Endothelial cell (in vitro differentiated cells): ENCODE measurements around the gene AMY2B. TPM values are rescaled to one million over a fixed set of nuclear protein-coding genes. Genes with fewer than 3 reads are reported as not detected.
"Not testable (repeated sequence)": the region's sequence is repeated elsewhere in the genome, so short reads cannot be mapped to it uniquely, and the experiment has no call there.

Source experiments
- DNase-seq: peaks from one replicate; pipeline ENCODE4 v3.0.0; 2021; ENCODE audit warnings: low spot score
- H3K27ac Mint-ChIP-seq: one replicate; pipeline ENCODE4 v1.8.0; 2021; ENCODE audit warnings: mixed read lengths, inconsistent platforms; ENCODE audit not compliant: unreplicated experiment
- H3K27me3 Mint-ChIP-seq: one replicate; pipeline ENCODE4 v1.8.0; 2021; ENCODE audit warnings: mild to moderate bottlenecking, moderate library complexity, mixed read lengths, inconsistent platforms; ENCODE audit not compliant: unreplicated experiment
- H3K36me3 Mint-ChIP-seq: one replicate; pipeline ENCODE4 v1.8.0; 2021; ENCODE audit warnings: mild to moderate bottlenecking, low read depth, mixed read lengths, inconsistent platforms; ENCODE audit not compliant: unreplicated experiment
- H3K4me1 Mint-ChIP-seq: one replicate; pipeline ENCODE4 v1.8.0; 2021; ENCODE audit warnings: mild to moderate bottlenecking, mixed read lengths, inconsistent platforms; ENCODE audit not compliant: unreplicated experiment
- H3K4me3 Mint-ChIP-seq: one replicate; pipeline ENCODE4 v1.8.0; 2021; ENCODE audit warnings: mild to moderate bottlenecking, mixed read lengths, inconsistent platforms; ENCODE audit not compliant: unreplicated experiment
- H3K9me3 Mint-ChIP-seq: one replicate; pipeline ENCODE4 v1.8.0; 2021; ENCODE audit warnings: mixed read lengths, inconsistent platforms; ENCODE audit not compliant: unreplicated experiment
- CTCF ChIP-seq: fragments of 200-600 bp; sonication (generic); IDR thresholded peaks from one replicate; pipeline ENCODE4 v1.5.0; 2021; ENCODE audit warnings: antibody characterized with exemption; ENCODE audit not compliant: unreplicated experiment
- total RNA-seq: library from RNA; stranded (reverse); fragmentation: NEBNext Ultra II Directional; extraction: Animal tissue kit (Norgen Biotek cat#: 25700); gene quantifications from one replicate; pipeline ENCODE4 v1.2.1, GENCODE V29; 2021; ENCODE audit not compliant: unreplicated experiment

AMY2B gene
- total RNA-seq, 1 donor from 2014 or later, result 3.4 TPM

- Mint-ChIP-seq H3K4me1 (no peaks in the 10 kb centered on the region), H3K4me3 (no peak overlapping the region), H3K27ac (no peak overlapping the region), H3K9me3 (no peaks in the 10 kb centered on the region), H3K36me3 (no peaks in the 10 kb centered on the region), H3K27me3 (no peaks in the 10 kb centered on the region)
- no peak for DNase-seq
- TF ChIP-seq CTCF, result no peak
Measured at GRCh38 chr1:103576065-103576464, 4.7 kb downstream of the AMY2B start.

GRCh38 chr1:103576784-103577183 lies 5.4 kb downstream of the AMY2B start:
- H3K27ac Mint-ChIP-seq, H3K27me3 Mint-ChIP-seq, H3K36me3 Mint-ChIP-seq, DNase-seq, H3K4me3 Mint-ChIP-seq, H3K4me1 Mint-ChIP-seq, H3K9me3 Mint-ChIP-seq: not testable (repeated sequence)

DNA sequence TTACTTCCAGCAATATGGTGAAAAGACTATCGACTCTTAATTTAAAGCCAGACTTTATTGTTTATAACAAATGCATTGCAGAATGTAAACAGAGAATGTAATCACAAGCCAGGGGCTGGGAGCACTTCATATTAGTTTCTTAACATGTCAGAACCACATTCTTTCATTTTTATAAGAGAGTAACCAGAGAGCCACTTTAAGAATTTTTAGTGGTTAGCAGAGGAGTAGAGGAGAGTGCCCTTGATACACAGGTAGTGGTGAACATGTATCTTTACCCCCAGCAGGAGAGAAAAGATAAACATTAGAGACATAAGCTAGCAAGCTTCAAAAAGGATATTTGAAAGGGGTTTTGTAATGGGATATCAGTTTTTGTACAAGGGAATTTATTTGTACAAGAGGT lies 11.1 kb downstream of the AMY2B start:
- no peak overlapping the region for H3K4me3 Mint-ChIP-seq
- no peaks in the 10 kb centered on the region for H3K27me3 Mint-ChIP-seq
- H3K9me3 Mint-ChIP-seq, result no peaks in the 10 kb centered on the region

GRCh38 chr1:103583887-103584286 lies 12.5 kb downstream of the AMY2B start:
- no peaks in the 10 kb centered on the region for H3K27me3 Mint-ChIP-seq
- H3K9me3 Mint-ChIP-seq, result no peaks in the 10 kb centered on the region
- H3K4me3 Mint-ChIP-seq, result no peak overlapping the region
- no peak for DNase-seq
- peaks cover 3% of the 10 kb centered on the region for H3K36me3 Mint-ChIP-seq
- TF ChIP-seq CTCF, result no peak
- H3K27ac Mint-ChIP-seq, result no peak overlapping the region
- H3K4me1 Mint-ChIP-seq, result no peaks in the 10 kb centered on the region

More for the DNA sequence above, 11.1 kb downstream of the AMY2B start:
- no peak overlapping the region for H3K27ac Mint-ChIP-seq
- no peak for TF ChIP-seq CTCF
- no peaks in the 10 kb centered on the region for H3K36me3 Mint-ChIP-seq
- no peak for DNase-seq
- H3K4me1 Mint-ChIP-seq, result no peaks in the 10 kb centered on the region

DNA sequence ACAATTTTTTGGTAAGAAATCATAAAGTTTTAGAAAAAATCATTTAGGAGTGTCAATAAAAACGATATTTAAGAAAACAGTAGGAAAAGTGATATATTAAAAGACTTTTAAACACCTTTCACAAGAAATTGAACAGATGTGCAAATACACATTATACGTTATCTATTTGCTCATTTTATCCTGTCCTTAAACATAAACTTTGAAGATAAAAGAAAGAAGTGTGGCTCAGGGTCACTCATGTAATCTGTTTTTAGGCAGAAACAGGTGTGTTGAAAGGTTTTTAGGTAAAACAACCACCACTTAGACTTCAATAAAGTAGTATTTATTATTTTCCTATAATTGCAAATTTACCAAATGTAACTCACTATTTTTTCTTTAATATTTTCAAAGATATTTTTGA lies 13.1 kb downstream of the AMY2B start:
- H3K36me3 Mint-ChIP-seq, result peaks cover 7% of the 10 kb centered on the region
- no peak overlapping the region for H3K4me3 Mint-ChIP-seq
- TF ChIP-seq CTCF, result no peak
- no peak overlapping the region for H3K27ac Mint-ChIP-seq
- H3K9me3 Mint-ChIP-seq, result no peaks in the 10 kb centered on the region
- H3K27me3 Mint-ChIP-seq, result no peaks in the 10 kb centered on the region
- no peaks in the 10 kb centered on the region for H3K4me1 Mint-ChIP-seq
- no peak for DNase-seq

DNA sequence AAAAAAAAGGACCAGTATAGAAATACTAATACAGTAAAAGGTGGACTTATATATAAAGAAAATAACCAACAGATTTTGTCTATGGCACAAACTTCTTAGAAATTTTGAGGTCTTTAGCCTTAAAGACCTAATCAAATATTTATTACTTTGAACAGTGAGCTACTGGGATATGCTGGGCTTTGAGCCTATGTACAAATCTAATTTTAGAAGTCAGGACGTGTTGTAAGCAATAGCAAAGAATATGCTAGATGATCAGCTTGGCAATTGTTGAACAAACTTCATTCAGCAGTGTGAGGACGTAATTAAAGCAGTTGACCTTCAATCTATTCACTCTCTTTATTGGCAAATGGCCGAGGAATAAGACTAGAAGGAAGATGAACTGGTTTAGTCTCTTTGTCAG lies 31.4 kb downstream of the AMY2B start:
- H3K4me1 Mint-ChIP-seq, H3K36me3 Mint-ChIP-seq, H3K27me3 Mint-ChIP-seq, H3K27ac Mint-ChIP-seq, H3K4me3 Mint-ChIP-seq, H3K9me3 Mint-ChIP-seq, DNase-seq: not testable (repeated sequence)
